ENCODE data around the gene VAV2.
"Not testable (repeated sequence)": the region's sequence is repeated elsewhere in the genome, so short reads cannot be mapped to it uniquely, and the experiment has no call there.

Gene VAV2

DNA sequence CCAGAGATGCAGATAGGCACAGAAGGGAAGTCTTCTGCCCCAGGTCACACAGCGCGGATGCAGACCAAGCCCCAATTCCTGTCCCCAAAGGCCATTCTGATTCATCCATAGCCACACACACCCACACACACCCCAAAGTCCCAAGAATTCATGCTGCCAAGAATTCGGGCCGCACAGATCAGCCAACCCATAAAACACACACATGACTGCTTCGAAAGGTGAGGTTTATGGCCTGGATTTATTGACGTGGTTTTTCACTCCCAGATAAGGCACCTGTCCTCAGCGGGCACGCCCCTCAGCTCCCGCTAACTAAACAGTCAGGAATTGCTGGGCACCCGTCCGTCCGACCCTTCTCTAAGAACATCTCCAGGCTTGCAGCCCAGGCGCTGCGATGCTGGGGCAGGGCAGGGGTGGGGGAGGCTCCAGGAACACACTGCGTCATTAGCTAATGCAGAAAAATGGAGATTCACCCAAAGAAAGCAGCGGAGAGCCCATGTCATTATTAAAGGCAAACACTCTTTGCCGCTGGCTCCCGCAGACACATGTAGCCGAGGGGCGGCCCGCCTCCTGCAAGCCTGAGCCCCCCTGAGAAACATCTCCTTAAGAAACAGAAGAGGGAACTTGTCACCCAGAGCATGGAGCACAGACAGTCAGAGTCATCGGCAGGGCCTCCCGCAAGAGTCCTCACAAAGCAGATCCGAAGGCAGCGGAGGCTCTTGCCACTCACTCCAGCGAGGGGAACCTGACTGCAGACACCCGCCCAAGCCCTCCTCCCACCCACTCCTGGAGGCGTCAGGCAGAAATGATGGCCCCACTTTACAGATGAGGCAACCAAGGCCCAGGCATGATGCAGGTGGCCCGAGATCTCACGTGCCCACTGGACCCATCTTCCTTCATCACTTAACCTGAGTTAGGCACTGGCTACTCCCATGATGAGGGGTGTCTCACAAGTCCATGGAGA is 19.9 kb downstream of the VAV2 start:
- DNase-seq (ENCODE audit: extremely low spot score, insufficient read length, low read depth) (no peak), FAIRE-seq (no peak)

DNA sequence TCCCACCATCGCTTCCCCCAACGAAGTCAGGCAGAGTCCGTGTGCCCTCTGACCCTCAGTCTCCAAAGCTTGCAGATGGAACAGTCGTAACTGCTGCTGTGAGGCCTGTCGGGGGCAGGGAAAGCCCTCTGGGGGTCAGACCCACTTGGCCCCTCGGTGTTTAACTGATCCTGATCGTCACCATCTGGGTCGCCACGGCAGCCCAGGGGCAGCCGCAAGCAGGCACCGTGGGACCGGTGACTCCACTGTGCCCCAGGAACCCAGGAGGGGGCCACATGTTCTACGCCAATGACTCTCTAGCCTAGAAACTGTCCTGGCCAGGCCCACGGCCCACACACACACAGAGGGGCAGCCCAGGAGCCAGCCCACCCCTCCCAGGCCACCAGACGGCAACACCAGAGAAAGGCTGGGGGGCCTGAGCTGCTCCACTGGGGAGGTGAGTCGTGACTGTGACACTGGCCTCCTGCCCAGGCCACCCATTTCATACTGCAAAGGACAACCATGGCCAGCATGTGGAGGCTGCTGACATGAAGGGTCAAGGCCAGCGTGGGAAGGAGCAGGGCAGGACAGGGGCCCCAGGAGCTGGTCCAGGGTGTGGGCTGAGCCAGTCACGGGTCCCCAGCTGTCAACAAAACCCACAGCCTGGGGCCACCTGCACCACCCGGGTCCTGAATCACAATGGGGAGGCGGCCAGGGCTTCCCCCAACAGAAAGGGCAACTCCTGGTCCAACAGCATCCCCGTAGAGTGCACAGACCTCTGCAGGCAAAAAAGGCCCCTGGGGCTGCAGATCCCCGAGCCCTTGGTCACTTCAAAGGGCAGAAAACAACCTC is 20.8 kb downstream of the VAV2 start:
- DNase-seq (ENCODE audit: extremely low spot score, insufficient read length, low read depth) (no peak), FAIRE-seq (peak; percentile 29)

DNA sequence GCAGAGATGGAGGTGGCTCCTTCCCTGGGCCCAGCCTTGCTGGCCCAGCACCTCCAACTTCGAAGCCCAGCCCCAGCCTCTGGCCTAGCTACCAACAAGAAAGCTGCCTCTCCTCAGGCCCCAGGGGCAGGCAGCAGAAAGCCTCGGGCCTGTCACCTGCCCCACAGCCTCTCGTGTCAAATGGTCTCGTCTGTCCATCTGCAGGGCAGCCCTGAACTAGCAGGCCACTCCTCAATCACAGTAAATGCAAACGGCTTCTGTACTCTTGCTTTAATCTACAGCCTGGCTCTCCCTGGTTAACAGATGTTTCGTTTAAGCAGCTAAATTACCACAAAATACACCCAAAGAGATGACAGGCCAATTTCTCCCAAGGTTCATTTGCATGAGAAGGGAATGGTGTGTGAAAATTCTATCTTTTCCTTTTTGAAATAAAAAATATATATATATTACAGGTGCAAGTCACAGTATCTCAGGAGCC is 21.5 kb downstream of the VAV2 start:
- no peak for FAIRE-seq
- DNase-seq (ENCODE audit: extremely low spot score, insufficient read length, low read depth): no peak

GRCh38 chr9:133969681-133970580 is 22.2 kb downstream of the VAV2 start:
- DNase-seq (ENCODE audit: extremely low spot score, insufficient read length, low read depth): no peak
- FAIRE-seq: no peak

GRCh38 chr9:133968966-133969617 is 23.0 kb downstream of the VAV2 start:
- FAIRE-seq: no peak
- DNase-seq (ENCODE audit: extremely low spot score, insufficient read length, low read depth): no peak

- FAIRE-seq (no peak), DNase-seq (ENCODE audit: extremely low spot score, insufficient read length, low read depth) (no peak)
These were observed 23.7 kb downstream of the VAV2 start for GRCh38 chr9:133968428-133968827.

DNA sequence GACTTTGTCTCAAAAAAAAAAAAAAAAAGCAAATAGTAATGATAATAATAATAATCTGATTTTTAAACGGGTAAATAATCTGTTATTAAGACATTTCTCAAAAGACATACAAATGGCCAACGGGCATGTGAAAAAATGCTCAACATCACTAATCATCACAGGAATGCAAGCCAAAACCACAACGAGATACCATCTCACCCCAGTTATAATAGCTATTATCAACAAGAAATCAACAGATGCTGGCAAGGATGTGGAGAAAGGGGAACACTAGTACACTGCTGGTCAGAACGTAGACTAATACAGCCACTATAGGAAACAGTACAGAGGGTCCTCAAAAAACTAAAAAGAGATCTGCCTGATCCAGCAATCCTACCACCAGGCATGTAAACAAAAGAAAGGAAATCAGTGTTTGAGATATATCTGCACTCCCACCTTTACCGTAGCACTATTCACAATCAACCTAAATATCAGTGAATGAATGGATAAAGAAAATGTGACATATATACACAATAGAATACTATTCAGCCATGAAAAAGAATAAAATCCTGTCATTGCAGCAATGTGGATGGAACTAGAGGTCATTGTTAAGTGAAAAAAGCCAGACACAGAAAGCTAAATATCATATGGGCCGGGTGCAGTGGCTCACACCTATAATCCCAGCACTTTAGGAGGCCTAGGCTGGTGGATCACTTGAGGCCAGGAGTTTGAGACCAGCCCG is 24.9 kb downstream of the VAV2 start:
- FAIRE-seq (peak; percentile 18), DNase-seq (ENCODE audit: extremely low spot score, insufficient read length, low read depth) (no peak)

DNA sequence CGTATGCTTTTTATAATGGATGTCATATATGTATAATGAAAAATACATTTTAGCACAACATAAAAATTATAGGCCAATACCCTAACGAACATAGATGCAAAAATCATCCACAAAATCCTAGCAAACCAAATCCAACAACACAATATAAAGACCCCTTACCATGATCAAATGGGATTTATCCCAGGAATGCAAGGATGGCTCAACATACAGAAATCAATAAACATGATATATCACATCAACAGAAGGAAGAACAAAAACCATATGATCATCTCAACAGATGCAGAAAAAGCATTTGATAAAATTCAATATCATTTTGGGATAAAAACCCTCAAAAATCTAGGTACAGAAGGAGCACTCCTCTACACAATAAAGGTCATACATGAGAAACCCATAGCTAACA is 27.7 kb downstream of the VAV2 start:
- FAIRE-seq: no peak
- DNase-seq (ENCODE audit: extremely low spot score, insufficient read length, low read depth): no peak

- FAIRE-seq (no peak), DNase-seq (ENCODE audit: extremely low spot score, insufficient read length, low read depth) (no peak)
These were observed 29.0 kb downstream of the VAV2 start for GRCh38 chr9:133963166-133963565.

GRCh38 chr9:133962341-133962740 is 29.8 kb downstream of the VAV2 start:
- DNase-seq (ENCODE audit: extremely low spot score, insufficient read length, low read depth) (no peak), FAIRE-seq (no peak)

- FAIRE-seq (peak; percentile 79), DNase-seq (ENCODE audit: extremely low spot score, insufficient read length, low read depth) (no peak)
These were observed 30.6 kb downstream of the VAV2 start for GRCh38 chr9:133961226-133962165.

- no peak for DNase-seq (ENCODE audit: extremely low spot score, insufficient read length, low read depth)
These were observed 31.5 kb downstream of the VAV2 start for GRCh38 chr9:133960568-133961129.

GRCh38 chr9:133959966-133960567 is 32.1 kb downstream of the VAV2 start:
- DNase-seq (ENCODE audit: extremely low spot score, insufficient read length, low read depth) (no peak), FAIRE-seq (no peak)

More at GRCh38 chr9:133960568-133961129, 31.5 kb downstream of the VAV2 start:
- no peak for FAIRE-seq

DNA sequence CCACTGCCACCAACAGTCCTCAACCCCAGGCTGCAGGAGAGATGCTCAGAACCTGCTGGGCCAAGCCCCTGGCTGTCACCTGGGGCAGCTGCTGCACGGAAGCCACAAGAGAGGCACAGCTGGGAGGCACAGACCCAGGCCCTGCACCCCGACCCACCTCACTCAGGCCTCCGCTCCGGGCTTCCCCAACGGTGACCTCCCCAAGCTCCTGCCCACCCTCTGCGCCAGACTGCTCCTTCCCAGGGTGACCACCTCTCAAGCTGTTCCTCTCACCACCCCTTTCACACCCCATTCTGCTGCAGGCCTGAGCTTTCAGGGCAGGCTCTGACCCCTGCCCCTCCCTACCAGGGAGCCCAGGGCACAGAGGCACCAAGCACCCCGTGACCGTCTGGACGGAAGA is 33.0 kb downstream of the VAV2 start:
- FAIRE-seq (no peak), DNase-seq (ENCODE audit: extremely low spot score, insufficient read length, low read depth) (no peak)

DNA sequence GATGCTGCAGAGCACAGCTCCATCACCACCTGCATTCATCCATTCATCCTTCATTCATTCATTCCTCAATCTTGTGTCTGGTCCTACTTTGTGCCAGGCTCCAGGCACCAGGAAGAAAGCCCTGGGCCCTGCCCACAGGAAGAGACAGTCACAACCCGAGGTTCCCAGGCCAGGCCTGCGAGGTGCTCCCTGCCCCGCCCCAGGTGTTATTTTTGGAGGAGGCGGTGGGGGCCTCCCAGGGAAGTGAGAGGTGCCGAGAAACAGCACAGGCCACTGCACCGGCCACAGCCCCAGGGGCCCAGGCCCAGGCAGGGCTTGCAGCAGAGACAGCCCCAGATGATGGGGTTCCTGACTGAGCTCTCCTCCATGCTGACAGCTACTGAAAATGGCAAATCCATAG is 33.4 kb downstream of the VAV2 start:
- DNase-seq (ENCODE audit: extremely low spot score, insufficient read length, low read depth) (no peak), FAIRE-seq (peak; percentile 92)

- FAIRE-seq: not testable (repeated sequence)
These were observed 34.4 kb downstream of the VAV2 start for GRCh38 chr9:133957772-133958171.

GRCh38 chr9:133957328-133957727 is 34.8 kb downstream of the VAV2 start:
- FAIRE-seq: peak; percentile 81
- DNase-seq (ENCODE audit: extremely low spot score, insufficient read length, low read depth): no peak

More at GRCh38 chr9:133957772-133958171, 34.4 kb downstream of the VAV2 start:
- DNase-seq (ENCODE audit: extremely low spot score, insufficient read length, low read depth): not testable (repeated sequence)

All from GM18507 (cell line).